GM20431 (cell line): Measurements from ENCODE around the gene CDC6.

ENCODE experiments used
- in situ Hi-C: fragments of 300-500 bp; cut with MseI, MboI; formaldehyde crosslinking; loops from one replicate; pipeline ENCODE4 v1.15.0; 2020; ENCODE audit warnings: low sequenced_read_pairs; ENCODE audit not compliant: unreplicated experiment

Gene CDC6

DNA sequence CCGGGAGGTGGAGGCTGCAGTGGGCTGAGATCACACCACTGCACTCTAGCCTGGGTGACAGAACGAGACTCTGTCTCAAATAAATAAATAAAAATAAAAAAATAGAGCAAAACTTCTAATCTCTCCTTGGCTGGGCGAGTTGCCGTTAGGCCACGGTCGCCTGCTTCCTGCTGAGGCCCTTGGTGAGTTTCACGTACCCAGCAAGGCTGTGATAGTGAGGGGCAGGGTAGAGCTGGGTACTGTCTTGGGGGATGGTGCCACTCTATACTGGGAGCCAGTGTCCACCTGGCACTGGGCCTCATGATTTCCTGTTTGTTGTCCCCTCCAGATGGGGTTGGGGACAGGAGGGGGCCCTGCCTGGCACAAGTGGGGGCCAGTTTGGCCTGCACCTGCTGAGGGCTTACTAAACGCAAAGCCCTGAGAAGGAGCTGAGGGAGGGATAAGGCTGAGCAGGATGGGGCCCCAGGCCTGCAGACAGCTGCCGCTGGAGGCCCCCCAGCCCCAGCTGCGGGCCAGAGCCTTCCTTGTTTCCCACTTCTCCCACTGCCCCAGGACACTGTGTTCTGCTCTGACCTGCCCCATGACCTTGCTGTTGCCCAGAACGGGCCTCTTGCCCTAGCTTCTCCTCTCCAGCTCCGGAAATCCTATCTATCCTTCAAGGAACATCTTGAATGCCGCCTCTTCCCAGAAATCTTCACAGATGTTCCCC is 51.4 kb downstream of the CDC6 start:
- in situ Hi-C loops: no loop called here

DNA sequence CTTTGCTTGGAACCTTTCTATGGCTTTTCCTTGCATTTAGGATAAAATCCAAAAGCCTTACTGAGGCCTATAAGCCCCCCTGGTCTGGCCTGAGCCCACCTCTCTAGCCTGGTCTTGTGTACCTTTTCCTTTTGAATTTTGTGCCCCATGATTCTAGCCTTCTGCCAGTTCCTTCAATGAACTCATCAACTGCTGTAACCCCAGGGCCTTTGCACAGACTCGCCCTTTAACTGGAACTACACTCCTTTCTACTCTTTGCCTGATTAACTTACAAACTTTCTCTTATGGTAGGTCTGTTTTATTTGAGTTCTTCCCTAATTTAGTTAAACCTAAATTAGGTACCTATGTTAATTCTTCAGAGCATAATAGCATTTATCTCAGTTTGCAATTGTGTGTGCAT is 52.6 kb downstream of the CDC6 start:
- in situ Hi-C loops: no loop called here

DNA sequence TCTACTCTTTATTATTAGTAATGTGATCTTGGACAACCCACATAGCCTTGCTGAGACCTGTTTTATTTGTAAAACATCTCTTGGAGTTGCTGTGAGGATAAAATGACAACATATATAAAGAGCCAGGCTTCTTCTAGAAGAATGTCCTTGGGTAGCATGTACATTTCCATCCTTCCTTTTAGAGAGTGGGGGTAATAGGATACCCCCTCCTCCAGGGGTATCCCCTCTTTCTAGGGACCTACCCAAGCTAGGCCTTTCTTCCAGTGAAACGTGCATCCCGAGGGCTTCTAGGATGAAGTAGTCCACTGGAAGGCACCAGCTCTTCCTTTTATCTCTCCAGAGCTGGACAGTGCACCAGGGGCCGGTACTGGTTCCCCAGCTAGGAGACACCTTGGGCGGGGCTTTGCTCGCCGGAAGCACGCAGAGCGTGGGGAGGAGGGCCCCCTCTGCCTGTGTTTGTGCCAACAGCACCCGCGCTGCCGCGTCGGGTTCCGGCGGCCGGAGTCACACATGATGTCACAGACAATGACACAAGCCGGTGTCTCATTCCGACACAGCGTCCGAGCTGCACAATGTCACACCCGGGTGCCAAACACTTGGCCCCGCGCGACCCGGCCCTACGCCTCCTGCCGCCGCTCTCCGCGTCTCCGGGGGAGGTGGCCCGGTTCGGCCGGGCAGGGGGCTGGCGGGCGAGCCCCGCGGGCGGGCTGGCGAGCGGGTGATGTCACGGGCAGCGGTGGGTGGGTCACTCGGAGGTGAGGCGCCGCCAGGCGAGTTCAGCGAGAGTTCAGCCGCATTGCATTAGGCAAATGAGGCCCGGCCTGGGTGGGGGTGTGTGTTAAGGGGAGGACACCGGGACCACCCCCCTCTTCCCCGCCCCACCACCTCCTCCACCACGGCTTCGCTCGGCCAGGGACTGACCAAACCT is 53.5 kb downstream of the CDC6 start:
- in situ Hi-C loops: no loop called here

DNA sequence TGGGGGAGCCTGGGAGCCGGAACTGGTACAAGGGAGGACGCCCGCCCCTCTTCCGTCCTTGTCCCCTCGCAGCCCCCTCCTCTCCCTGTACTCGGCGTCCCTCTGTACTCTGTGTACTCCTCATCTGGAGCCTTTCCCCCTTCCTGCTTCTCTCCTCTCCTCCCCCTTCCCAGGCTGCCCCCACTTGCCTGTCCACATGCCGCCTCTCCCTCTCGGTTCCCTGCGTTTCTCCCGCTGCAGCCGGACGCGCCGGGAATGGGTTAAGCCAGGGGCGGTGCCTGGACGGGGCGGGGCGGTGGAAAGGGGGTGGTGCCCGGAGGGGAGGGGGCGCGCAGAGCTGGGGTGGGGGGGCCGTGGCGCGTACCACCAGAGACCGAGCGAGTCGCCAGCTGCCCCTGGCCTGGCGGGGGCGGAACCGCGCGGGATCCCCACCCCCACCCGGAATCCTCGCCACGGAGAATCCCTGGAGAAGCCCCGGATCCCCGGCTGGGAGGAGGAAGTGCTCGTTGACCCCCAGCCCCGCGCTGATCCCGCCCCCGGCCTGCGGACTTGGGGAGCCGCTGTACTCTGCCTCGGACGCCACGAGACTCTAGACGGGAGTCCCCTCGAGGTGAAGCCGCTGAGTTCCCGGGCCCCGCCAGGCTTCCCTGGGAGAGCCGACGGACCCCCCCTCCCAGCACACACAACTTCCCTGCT is 54.3 kb downstream of the CDC6 start:
- in situ Hi-C loops: no loop called here

DNA sequence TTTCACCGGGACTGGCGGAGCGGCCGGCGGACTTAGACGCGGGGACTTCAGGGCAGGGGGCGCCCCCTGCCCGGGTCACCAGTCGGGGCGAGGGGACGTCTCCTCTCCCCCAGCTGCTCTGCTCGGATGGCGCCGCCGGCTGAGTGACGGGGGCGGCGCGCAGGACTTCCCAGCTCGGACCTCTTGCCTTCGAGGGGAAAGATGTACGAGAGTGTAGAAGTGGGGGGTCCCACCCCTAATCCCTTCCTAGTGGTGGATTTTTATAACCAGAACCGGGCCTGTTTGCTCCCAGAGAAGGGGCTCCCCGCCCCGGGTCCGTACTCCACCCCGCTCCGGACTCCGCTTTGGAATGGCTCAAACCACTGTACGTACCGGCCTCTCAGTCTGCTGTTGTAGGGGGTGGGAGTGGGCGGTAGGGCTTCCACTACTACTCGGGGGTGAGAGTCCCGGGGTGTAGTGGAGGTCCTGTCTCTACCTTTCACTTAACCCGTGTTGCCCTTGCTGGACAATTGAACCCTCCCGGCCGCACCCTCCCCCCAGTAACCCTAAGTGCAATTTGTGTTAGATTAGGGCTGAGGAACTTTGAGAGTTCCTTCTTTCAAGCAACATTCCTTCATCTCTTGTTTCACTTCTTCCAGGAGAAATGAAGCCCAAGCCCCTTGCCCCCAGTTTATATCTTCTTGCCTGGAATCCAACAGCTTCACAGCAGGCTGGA is 55.0 kb downstream of the CDC6 start:
- in situ Hi-C loops: no loop called here

DNA sequence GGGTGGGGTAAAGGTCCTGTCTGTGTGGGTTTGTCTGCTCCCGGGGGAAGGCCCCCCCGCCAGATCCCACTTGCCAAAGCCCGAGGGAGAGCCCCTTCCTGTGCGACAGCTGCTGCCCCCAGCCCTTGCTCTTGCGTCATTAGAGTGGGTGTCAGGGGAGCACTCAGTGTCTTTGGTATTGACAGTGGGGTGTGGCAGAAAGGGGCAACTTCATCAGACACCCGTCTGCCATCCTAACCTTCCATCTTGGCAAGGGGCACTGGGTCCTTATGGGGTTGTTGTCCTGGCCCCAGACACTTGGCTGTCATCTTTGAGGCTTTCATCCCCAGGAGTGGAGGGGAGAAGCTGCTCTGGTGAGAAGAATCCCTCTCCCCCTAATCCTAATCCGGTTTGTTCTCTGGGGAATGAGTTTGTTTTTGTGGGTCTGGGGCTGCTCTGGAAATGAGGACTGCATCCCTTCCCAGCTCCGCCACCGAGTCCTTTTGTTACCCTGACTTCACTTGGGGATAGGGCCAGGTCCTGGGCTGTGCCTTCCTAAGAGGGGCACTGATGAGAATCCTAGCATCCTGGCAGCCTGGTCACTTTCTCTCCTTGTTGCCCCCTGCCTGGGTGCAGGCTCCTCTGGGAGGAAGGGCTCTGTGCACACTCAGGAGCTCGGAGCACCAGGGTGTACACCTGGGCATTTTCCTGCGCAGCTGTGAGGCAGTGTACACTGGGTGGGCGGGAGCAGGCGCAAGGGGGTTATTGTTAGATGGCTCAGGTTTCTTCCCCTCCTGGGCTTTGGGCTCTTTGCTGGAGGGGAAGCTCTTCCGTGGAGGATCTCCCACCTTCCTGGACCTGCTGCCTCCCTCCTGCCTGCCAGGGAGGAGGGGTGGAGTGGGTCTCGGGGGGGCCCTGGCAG is 55.8 kb downstream of the CDC6 start:
- in situ Hi-C loops: no loop called here

DNA sequence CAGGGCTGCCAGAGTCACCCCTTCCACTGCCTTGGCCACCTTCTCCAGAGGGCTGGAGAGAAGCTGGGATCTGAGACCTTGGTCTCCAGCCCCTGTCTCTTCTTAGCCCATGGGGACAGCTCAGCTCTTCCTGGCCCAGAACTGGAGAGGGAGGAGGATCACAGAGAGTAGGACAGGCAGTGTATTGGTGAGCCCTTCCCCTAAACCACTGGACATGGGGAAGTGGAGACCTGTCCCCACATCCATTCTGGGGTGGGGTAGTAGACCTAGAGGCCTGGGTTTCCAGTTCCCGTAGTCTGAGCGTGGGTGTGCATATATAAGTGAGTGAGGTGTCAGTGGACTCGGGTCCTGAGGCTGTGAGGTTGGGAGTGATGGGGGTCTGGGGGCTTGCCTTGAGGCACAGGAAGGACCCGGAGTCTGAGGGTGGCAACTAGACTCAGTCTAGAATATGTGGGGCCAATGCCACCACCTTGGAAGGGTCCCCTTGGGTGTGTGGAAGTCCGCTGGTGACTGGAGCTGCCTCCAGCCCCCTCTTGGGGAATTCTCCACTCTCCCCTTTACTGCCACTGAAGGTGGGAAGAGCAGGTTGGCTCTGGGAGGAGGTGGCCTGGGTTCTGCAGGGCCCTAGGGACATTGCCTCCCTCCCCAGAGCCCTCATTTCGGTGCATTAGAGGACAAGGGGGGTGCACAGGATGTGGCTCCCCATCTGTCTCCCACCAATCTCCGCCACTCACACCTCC is 56.9 kb downstream of the CDC6 start:
- in situ Hi-C loops: no loop called here

DNA sequence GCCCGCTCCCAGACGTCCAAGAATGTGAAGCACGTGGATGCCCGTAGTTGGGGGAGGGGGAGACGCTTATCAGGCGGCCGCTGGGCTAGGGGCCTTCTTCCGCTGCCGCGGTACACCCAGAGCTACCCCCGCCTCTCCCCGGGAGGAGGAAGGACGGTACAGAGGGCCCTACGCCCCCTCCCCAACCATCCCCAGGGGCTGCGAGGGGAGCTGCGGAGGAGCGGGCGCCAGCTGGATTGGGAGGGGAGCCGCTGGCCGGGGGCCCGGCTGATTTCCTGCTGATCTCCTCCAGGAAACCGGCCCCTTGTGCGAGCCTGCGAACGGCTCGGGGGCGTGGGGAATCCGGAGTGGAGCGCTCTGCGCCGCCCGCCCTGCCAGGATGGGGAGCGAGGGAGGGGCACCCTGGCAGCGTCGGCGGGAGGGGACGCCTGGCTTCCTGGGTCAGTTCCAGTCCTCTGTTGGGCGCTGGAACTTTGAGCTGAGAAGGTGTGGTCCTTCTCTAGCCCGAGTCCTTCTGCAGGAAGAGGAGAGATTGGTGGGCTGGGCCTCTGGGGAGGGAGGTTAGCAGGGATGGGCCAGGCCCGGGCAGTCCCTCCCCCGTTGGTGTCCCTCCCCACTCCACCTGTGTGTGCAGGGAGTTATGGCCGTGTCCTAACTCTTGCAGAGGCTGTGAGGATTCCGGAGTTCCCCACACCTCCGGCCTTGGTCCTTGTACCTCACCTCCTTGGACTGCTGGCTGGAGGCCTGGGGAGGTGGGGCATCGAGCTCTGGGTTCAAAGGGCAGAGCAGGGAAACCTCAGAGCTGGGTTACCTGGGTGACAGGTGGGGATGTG is 57.7 kb downstream of the CDC6 start:
- in situ Hi-C loops: no loop called here

DNA sequence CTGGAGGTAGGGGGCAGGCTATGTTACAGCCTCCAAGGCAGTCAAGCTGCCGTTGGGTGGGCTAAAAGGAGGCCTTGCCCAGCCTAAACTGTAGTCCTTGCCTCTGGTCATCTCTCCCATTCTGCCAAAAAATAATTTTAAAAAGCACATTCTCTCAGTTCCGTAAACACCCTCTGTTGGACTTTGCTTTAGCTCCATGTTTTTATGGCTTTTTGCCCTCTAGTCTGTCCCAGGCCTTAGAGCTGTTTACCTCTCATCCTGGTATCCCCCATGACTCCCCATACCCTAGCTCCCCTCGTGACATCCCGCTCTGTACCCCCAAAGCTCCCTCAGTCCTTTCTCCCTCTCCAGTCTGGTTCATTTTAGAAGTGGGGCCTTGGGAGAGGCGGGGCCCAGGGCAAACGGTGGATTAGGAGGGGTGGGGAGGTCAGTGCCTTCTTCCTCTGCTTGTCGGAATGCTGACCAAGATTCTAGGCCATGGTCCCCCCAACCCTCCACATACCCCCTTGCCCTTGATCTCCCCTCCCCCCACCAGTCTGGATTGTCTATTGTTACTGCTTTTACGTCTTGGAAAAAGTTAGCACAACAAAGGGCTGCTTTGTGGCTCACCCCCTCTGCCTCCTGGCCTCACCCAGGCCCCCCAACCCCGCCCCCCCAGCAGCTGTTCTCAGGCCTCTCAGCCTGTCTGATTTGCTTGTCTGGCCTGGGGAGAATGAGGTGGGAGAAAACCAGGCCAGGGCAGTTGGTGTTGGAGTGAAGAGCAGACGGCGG is 58.5 kb downstream of the CDC6 start:
- in situ Hi-C loops: no loop called here

DNA sequence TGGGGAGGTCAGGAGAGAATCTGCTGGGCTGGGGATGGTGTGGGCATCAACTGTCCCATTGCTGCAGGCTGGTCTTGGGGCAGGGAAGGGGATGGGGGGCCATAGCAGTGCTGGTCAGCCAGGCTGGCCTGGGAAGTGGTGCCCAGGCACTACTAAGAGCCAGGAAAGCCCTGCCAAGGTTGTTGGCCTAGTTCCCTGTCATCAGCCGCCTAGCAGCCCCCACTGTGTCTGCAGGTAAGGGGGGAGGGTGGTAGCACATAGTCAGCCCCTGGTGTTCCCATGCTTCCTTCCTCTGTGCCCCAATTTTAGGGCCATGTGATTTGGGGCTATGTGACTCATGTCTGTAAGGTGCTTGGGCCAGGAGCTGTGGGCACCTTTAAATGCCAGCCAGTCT is 59.1 kb downstream of the CDC6 start:
- in situ Hi-C loops: no loop called here

DNA sequence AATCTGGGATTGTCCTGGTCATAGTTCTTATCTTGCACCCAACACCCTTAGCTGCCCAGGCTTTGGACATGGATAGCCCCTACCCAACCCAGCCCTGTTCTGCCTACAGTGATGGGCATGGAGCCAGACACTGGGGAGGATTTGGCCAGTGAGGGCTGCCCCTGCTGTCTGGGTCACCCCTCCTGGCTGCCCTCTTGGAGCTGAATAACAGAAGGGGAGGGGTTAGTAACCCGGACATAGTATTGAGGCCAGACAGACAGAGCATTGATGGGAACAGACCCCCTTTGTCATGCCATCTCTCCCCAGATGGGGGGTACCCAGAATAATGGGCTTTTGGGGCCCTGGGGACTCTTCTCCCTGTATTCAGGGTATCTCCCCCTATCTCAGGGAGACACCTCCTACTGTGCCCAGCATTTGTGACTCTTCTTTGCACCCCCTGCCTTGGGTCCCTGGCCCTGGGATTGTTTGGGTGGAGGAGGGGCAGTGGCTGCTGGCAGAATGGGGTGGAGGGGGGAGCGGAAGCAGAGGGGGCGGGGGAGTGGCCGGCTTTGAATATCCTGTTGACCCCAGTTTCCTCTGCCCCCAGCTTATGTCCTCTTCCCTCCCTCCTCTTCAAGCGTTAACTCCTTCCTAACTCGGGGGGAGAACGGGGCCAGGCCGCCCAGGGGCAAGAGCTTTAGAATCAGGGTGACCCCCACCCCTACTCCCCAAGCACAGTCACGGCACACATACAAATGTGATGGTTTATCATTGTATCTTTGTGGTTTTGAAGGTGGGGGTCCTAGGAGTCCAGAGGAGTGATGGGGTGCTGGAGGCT is 59.8 kb downstream of the CDC6 start:
- in situ Hi-C loops: no loop called here

DNA sequence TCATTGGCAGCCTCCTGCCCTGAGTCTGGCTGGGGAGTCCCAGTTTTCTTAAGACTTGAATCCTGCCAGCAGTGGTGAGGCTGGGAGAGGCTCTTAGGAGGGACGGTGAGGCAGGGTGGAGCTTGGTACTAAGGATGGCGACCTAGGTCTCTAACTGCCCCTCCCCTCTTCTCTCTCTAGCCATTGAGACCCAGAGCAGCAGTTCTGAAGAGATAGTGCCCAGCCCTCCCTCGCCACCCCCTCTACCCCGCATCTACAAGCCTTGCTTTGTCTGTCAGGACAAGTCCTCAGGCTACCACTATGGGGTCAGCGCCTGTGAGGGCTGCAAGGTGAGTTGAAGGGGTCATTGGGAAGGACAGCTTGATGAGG is 60.4 kb downstream of the CDC6 start:
- in situ Hi-C loops: no loop called here

DNA sequence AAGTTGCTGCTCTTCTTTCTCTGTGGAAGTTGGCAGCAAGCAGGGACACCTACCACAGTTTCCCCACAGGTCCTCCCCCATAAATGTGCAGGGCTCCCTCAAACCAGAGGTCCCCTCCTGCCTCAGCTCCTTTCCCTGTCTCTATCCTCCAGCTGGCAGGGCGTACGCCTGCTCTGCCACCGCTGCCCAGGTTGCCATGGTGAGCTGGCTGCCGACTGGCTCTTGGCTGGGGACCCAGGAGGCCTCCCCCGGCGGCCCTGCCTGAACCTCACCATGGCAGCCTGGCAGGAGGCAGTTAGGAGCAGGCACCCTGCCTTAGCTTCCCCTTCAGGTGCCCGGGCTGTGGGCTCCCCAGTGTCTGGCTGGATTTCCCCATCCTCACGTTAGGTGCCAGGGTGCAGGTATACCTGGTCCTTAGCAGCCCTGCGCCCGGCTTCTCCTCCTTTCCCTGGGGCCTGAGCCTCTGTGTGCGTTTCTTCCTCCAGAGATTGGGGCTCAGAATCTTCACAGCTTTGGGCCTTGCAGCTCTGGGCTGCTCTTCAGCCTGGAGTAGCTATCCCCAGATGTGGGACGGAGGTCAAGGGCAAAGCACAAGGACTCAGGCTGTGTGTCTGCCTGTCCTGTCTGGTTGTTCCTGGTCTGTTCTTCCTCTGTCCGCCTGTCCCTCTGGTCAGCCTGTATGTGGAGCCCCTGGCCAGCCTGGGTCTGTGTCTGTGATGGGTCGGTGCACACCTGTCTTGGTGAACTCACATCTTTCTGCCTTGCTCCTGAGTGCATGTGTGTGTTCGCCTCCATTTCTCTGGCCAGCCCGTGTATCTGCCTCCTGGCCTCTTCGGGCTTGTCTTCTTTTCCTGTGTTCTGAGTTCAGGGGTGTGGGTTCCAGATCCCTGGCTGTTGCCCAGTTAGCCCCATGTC is 61.1 kb downstream of the CDC6 start:
- in situ Hi-C loops: no loop called here

DNA sequence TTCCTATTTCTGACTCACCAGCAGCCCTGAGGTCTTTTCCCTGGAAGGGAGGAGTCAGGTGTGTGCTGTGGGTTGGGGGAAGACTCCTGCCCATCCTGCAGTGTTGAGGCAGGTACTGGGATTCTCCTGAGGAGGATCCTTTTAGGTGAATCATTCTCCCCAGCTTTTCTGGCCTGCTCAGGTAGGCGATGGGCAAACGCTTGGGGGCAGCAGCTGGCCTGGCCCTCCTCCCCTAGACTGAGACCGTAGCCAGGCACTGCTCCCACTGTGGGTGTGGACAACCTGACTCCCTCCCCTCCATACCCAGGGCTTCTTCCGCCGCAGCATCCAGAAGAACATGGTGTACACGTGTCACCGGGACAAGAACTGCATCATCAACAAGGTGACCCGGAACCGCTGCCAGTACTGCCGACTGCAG is 61.8 kb downstream of the CDC6 start:
- in situ Hi-C loops: no loop called here
